GM12801 (cell line): ENCODE measurements around the gene RAB3GAP1.

ENCODE experiments used
- CTCF ChIP-seq: IDR thresholded peaks from one replicate; pipeline ENCODE4 v1.5.1; 2011; ENCODE audit warnings: control low read depth; ENCODE audit not compliant: insufficient read length; ENCODE audit errors: extremely low read depth

Gene RAB3GAP1

GRCh38 chr2:135021618-135022017, 30.5 kb upstream of the RAB3GAP1 start:
- TF ChIP-seq CTCF = no peak

- no peak for TF ChIP-seq CTCF
These were observed 28.9 kb upstream of the RAB3GAP1 start for GRCh38 chr2:135022952-135023880.

GRCh38 chr2:135023886-135024485, 28.1 kb upstream of the RAB3GAP1 start:
- no peak for TF ChIP-seq CTCF

- no peak for TF ChIP-seq CTCF
These were observed 22.5 kb upstream of the RAB3GAP1 start for GRCh38 chr2:135029481-135030134.

- no peak for TF ChIP-seq CTCF
These were observed 21.3 kb upstream of the RAB3GAP1 start for GRCh38 chr2:135030826-135031225.

GRCh38 chr2:135037831-135038230, 14.3 kb upstream of the RAB3GAP1 start:
- TF ChIP-seq CTCF = no peak

- TF ChIP-seq CTCF = no peak
These were observed 8.7 kb upstream of the RAB3GAP1 start for GRCh38 chr2:135043345-135043744.
